HG03460 (cell line): ENCODE data around the gene POU3F1.
"Not testable (repeated sequence)": the region's sequence is repeated elsewhere in the genome, so short reads cannot be mapped to it uniquely, and the experiment has no call there.

Source experiments
- ATAC-seq: cut with Tn5 transposase; IDR thresholded peaks from one replicate; pipeline ENCODE4 v1.9.1; 2021; ENCODE audit not compliant: unreplicated experiment

Gene POU3F1

GRCh38 chr1:38050397-38051078, 3.9 kb upstream of the POU3F1 start:
- ATAC-seq: no peak

- no peak for ATAC-seq
These were observed 1.1 kb upstream of the POU3F1 start for GRCh38 chr1:38047603-38048141.

- peak; percentile 65 for ATAC-seq
These were observed 450 bp upstream of the POU3F1 start for GRCh38 chr1:38046884-38047602.

GRCh38 chr1:38045401-38046332, 926 bp downstream of the POU3F1 start:
- ATAC-seq: no peak

GRCh38 chr1:38044221-38045215, 2.1 kb downstream of the POU3F1 start:
- ATAC-seq: no peak

GRCh38 chr1:38043036-38043747, 3.4 kb downstream of the POU3F1 start:
- no peak for ATAC-seq

- ATAC-seq: no peak
These were observed 4.4 kb downstream of the POU3F1 start for GRCh38 chr1:38041936-38042834.

- ATAC-seq: no peak
These were observed 7.1 kb downstream of the POU3F1 start for GRCh38 chr1:38039331-38040088.

- no peak for ATAC-seq
These were observed 7.7 kb downstream of the POU3F1 start for GRCh38 chr1:38038861-38039260.

- no peak for ATAC-seq
These were observed 9.2 kb downstream of the POU3F1 start for GRCh38 chr1:38037221-38037939.

- no peak for ATAC-seq
These were observed 11.7 kb downstream of the POU3F1 start for GRCh38 chr1:38034871-38035270.

- not testable (repeated sequence) for ATAC-seq
These were observed 13.6 kb downstream of the POU3F1 start for GRCh38 chr1:38032992-38033391.

GRCh38 chr1:38031513-38031866, 15.1 kb downstream of the POU3F1 start:
- ATAC-seq: no peak

GRCh38 chr1:38030596-38031512, 15.7 kb downstream of the POU3F1 start:
- ATAC-seq: no peak

GRCh38 chr1:38029685-38030511, 16.7 kb downstream of the POU3F1 start:
- ATAC-seq: no peak
